Mesothelial cell of epicardium (in vitro differentiated cells): ENCODE data around the gene ITGB7. TPM values are rescaled to one million over a fixed set of nuclear protein-coding genes. Genes with fewer than 3 reads are reported as not detected.

ENCODE experiments used
- DNase-seq, 2 experiments: peaks; one replicate each; pipeline ENCODE4 v3.0.0; 2021; ENCODE audit warnings: low spot score in 2 of 2; ENCODE audit not compliant: unreplicated experiment in 2 of 2
- H3K27ac Mint-ChIP-seq: 2 replicates; pipeline ENCODE4 v1.8.0; 2021; ENCODE audit warnings: mixed read lengths
- H3K27me3 Mint-ChIP-seq: 2 replicates; pipeline ENCODE4 v1.8.0; 2021; ENCODE audit warnings: low read depth, mixed read lengths
- H3K36me3 Mint-ChIP-seq: 2 replicates; pipeline ENCODE4 v1.8.0; 2021; ENCODE audit warnings: mixed read lengths
- H3K4me1 Mint-ChIP-seq: 2 replicates; pipeline ENCODE4 v1.8.0; 2021; ENCODE audit warnings: mixed read lengths
- H3K4me3 Mint-ChIP-seq: 2 replicates; pipeline ENCODE4 v1.8.0; 2021; ENCODE audit warnings: mild to moderate bottlenecking, moderate library complexity, mixed read lengths
- H3K9me3 Mint-ChIP-seq: 2 replicates; pipeline ENCODE4 v1.8.0; 2021; ENCODE audit warnings: mixed read lengths
- CTCF ChIP-seq: fragments of 200-600 bp; sonication (generic); IDR thresholded peaks from one replicate; pipeline ENCODE4 v1.5.0; 2021; ENCODE audit warnings: antibody characterized with exemption; ENCODE audit not compliant: unreplicated experiment
- total RNA-seq: library from RNA; stranded (reverse); gene quantifications from 3 replicates; pipeline ENCODE4 v1.2.1, GENCODE V29; 2021

The ITGB7 gene
- total RNA-seq, 1 donor from 2014 or later, result 4.9 TPM

- Mint-ChIP-seq H3K36me3 (peaks cover 19% of the 10 kb centered on the region), H3K27me3 (no peaks in the 10 kb centered on the region), H3K4me1 (no peaks in the 10 kb centered on the region)
These were observed 47.1 kb downstream of the ITGB7 start for GRCh38 chr12:53160000-53160399.

GRCh38 chr12:53159195-53159839, 47.7 kb downstream of the ITGB7 start:
- no peaks in the 10 kb centered on the region for H3K4me1 Mint-ChIP-seq
- TF ChIP-seq CTCF, result peak; percentile 94
- H3K27ac Mint-ChIP-seq, result no peak overlapping the region
- no peak overlapping the region for H3K4me3 Mint-ChIP-seq
- no peaks in the 10 kb centered on the region for H3K9me3 Mint-ChIP-seq
- peak; percentile 48 to 87 for DNase-seq
- peaks cover 12% of the 10 kb centered on the region for H3K36me3 Mint-ChIP-seq
- H3K27me3 Mint-ChIP-seq, result no peaks in the 10 kb centered on the region

More at GRCh38 chr12:53160000-53160399, 47.1 kb downstream of the ITGB7 start:
- no peak overlapping the region for H3K27ac Mint-ChIP-seq
- no peak overlapping the region for H3K4me3 Mint-ChIP-seq
- TF ChIP-seq CTCF, result no peak
- DNase-seq, result no peak
- H3K9me3 Mint-ChIP-seq, result no peaks in the 10 kb centered on the region

GRCh38 chr12:53152390-53152789, 54.7 kb downstream of the ITGB7 start:
- TF ChIP-seq CTCF, result no peak
- DNase-seq, result no peak
- Mint-ChIP-seq H3K27me3 (no peaks in the 10 kb centered on the region), H3K4me3 (no peak overlapping the region), H3K9me3 (no peaks in the 10 kb centered on the region), H3K27ac (no peak overlapping the region), H3K36me3 (peaks cover 2% of the 10 kb centered on the region), H3K4me1 (no peaks in the 10 kb centered on the region)

GRCh38 chr12:53151039-53151438, 56.0 kb downstream of the ITGB7 start:
- no peak for DNase-seq
- Mint-ChIP-seq H3K36me3 (peaks cover 2% of the 10 kb centered on the region), H3K4me1 (no peaks in the 10 kb centered on the region), H3K4me3 (no peak overlapping the region), H3K27ac (no peak overlapping the region), H3K27me3 (no peaks in the 10 kb centered on the region), H3K9me3 (no peaks in the 10 kb centered on the region)
- no peak for TF ChIP-seq CTCF

- Mint-ChIP-seq H3K4me1 (no peaks in the 10 kb centered on the region), H3K4me3 (no peak overlapping the region), H3K27me3 (no peaks in the 10 kb centered on the region), H3K36me3 (no peaks in the 10 kb centered on the region), H3K9me3 (no peaks in the 10 kb centered on the region), H3K27ac (no peak overlapping the region)
- no peak for DNase-seq
- no peak for TF ChIP-seq CTCF
These were observed 59.4 kb downstream of the ITGB7 start for GRCh38 chr12:53147653-53148052.
